ENCODE data around the gene FARP1.

DNA sequence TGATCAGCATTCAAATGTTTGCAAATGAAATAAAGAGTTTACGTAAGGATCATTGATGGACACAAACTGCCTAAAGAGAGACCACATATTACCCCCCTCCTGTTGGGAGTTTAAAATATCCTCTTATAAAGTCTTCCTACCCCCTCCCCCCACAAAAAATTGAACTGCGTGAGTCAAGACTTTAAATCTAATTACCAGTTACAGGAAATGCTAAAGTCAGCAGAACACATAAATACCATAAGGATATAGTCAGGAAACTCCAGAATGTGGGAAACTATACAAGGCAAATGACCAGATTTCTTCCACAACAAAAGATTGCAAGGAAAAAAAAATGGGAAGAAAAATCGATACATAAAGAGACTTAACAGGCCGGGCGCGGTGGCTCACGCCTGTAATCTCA is 44.4 kb upstream of the FARP1 start:
- TF ChIP-seq, protein P1, sequence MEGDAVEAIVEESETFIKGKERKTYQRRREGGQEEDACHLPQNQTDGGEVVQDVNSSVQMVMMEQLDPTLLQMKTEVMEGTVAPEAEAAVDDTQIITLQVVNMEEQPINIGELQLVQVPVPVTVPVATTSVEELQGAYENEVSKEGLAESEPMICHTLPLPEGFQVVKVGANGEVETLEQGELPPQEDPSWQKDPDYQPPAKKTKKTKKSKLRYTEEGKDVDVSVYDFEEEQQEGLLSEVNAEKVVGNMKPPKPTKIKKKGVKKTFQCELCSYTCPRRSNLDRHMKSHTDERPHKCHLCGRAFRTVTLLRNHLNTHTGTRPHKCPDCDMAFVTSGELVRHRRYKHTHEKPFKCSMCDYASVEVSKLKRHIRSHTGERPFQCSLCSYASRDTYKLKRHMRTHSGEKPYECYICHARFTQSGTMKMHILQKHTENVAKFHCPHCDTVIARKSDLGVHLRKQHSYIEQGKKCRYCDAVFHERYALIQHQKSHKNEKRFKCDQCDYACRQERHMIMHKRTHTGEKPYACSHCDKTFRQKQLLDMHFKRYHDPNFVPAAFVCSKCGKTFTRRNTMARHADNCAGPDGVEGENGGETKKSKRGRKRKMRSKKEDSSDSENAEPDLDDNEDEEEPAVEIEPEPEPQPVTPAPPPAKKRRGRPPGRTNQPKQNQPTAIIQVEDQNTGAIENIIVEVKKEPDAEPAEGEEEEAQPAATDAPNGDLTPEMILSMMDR (conservative IDR thresholded peaks at IDR 0.05), result no peak
- TF ChIP-seq ZFX (IDR thresholded peaks at IDR 0.05), result no peak

Data from C4-2B (cell line).